Measurements from ENCODE around the gene IKZF5.

The IKZF5 gene

DNA sequence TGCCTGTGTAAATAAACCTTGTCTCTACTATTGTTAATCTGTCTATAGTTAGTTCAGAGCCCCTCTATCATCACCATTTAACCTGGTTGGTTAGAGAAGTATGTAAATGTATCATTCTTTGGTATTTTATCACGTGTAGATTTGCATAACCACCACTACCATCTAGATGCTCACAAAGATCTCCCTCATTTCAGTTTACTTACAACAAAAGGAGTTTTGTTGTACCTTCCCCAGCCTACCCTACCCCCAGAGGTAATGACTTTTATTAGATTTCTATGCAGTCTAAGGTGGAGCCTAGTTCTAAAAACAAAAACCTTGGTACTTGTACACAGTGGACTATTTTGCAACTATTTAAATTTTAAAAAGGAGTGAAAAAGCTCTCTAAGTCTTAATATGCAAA lies 17.7 kb upstream of the IKZF5 start:
- no peaks in the 10 kb centered on the region for H3K27me3 ChIP-seq (ENCODE audit: insufficient read depth, low read depth)
- no peak overlapping the region for H3K9ac ChIP-seq
- TF ChIP-seq, protein P1, sequence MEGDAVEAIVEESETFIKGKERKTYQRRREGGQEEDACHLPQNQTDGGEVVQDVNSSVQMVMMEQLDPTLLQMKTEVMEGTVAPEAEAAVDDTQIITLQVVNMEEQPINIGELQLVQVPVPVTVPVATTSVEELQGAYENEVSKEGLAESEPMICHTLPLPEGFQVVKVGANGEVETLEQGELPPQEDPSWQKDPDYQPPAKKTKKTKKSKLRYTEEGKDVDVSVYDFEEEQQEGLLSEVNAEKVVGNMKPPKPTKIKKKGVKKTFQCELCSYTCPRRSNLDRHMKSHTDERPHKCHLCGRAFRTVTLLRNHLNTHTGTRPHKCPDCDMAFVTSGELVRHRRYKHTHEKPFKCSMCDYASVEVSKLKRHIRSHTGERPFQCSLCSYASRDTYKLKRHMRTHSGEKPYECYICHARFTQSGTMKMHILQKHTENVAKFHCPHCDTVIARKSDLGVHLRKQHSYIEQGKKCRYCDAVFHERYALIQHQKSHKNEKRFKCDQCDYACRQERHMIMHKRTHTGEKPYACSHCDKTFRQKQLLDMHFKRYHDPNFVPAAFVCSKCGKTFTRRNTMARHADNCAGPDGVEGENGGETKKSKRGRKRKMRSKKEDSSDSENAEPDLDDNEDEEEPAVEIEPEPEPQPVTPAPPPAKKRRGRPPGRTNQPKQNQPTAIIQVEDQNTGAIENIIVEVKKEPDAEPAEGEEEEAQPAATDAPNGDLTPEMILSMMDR (conservative IDR thresholded peaks at IDR 0.05; ENCODE audit: low read depth, low read length) = no peak
- H4K20me1 ChIP-seq (ENCODE audit: insufficient read depth) = no peaks in the 10 kb centered on the region
- H2AFZ ChIP-seq (ENCODE audit: low read depth) = no peak overlapping the region
- no peaks in the 10 kb centered on the region for H3K4me1 ChIP-seq (ENCODE audit: low read depth, poor library complexity, severe bottlenecking)
- H3K4me3 ChIP-seq (IDR thresholded peaks at IDR 0.05; ENCODE audit: insufficient read depth, low read depth, low read length) = no peak overlapping the region
- no peak overlapping the region for H3K4me2 ChIP-seq
- H3K36me3 ChIP-seq (ENCODE audit: insufficient read depth) = no peaks in the 10 kb centered on the region
- no peak overlapping the region for H3K27ac ChIP-seq
- no peaks in the 10 kb centered on the region for H3K79me2 ChIP-seq (ENCODE audit: insufficient read depth, low read depth)

DNA sequence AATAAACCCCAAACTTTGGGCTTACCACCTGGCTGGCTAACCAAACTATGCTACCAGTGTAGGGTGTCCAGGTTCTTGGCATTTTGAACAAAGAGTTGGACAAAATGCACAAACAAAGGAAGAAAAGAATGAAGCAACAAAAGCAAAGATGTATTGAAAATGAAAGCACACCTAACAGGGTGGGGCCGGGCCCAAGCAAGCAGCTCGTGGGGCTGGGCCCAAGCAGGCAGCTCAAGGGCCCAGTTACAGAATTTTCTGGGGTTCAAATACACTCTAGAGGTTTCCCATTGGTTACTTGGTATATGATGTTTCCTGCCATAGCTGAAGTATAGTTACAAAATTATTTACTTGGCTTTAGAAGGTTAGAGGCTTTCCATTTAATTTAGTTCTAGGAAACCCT lies 15.9 kb upstream of the IKZF5 start:
- H3K4me1 ChIP-seq (ENCODE audit: low read depth, poor library complexity, severe bottlenecking) = no peaks in the 10 kb centered on the region
- no peaks in the 10 kb centered on the region for H3K36me3 ChIP-seq (ENCODE audit: insufficient read depth)
- H3K27me3 ChIP-seq (ENCODE audit: insufficient read depth, low read depth) = no peaks in the 10 kb centered on the region
- H3K27ac ChIP-seq = no peak overlapping the region
- H3K79me2 ChIP-seq (ENCODE audit: insufficient read depth, low read depth) = no peaks in the 10 kb centered on the region
- TF ChIP-seq, protein P1 (conservative IDR thresholded peaks at IDR 0.05; ENCODE audit: low read depth, low read length) = no peak
- H3K4me3 ChIP-seq (IDR thresholded peaks at IDR 0.05; ENCODE audit: insufficient read depth, low read depth, low read length) = no peak overlapping the region
- no peaks in the 10 kb centered on the region for H4K20me1 ChIP-seq (ENCODE audit: insufficient read depth)
- no peak overlapping the region for H2AFZ ChIP-seq (ENCODE audit: low read depth)
- no peak overlapping the region for H3K9ac ChIP-seq
- H3K4me2 ChIP-seq = no peak overlapping the region

DNA sequence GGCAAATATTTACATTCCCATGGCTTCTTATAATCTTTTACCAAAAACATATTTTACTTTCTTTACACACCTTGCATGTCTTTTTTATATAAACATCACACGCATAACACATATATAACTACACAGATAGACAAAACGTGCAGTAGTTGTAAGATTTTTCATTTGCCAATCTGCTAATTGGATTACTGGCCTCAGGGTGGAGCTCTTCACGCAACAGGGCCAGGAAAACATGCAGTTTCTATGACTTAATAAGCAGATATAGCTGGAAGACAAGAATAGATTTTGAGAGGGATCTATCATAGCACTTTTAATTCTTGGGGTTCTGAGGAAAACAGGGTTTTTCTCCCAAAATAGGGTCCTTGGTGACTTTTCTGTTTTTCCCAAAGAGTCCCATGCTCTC lies 12.9 kb upstream of the IKZF5 start:
- no peaks in the 10 kb centered on the region for H3K4me1 ChIP-seq (ENCODE audit: low read depth, poor library complexity, severe bottlenecking)
- no peak overlapping the region for H3K27ac ChIP-seq
- H3K36me3 ChIP-seq (ENCODE audit: insufficient read depth) = no peaks in the 10 kb centered on the region
- H3K4me2 ChIP-seq = no peak overlapping the region
- H4K20me1 ChIP-seq (ENCODE audit: insufficient read depth) = no peaks in the 10 kb centered on the region
- TF ChIP-seq, protein P1 (conservative IDR thresholded peaks at IDR 0.05; ENCODE audit: low read depth, low read length) = no peak
- no peaks in the 10 kb centered on the region for H3K79me2 ChIP-seq (ENCODE audit: insufficient read depth, low read depth)
- no peak overlapping the region for H2AFZ ChIP-seq (ENCODE audit: low read depth)
- no peaks in the 10 kb centered on the region for H3K27me3 ChIP-seq (ENCODE audit: insufficient read depth, low read depth)
- H3K9ac ChIP-seq = no peak overlapping the region
- no peak overlapping the region for H3K4me3 ChIP-seq (IDR thresholded peaks at IDR 0.05; ENCODE audit: insufficient read depth, low read depth, low read length)

DNA sequence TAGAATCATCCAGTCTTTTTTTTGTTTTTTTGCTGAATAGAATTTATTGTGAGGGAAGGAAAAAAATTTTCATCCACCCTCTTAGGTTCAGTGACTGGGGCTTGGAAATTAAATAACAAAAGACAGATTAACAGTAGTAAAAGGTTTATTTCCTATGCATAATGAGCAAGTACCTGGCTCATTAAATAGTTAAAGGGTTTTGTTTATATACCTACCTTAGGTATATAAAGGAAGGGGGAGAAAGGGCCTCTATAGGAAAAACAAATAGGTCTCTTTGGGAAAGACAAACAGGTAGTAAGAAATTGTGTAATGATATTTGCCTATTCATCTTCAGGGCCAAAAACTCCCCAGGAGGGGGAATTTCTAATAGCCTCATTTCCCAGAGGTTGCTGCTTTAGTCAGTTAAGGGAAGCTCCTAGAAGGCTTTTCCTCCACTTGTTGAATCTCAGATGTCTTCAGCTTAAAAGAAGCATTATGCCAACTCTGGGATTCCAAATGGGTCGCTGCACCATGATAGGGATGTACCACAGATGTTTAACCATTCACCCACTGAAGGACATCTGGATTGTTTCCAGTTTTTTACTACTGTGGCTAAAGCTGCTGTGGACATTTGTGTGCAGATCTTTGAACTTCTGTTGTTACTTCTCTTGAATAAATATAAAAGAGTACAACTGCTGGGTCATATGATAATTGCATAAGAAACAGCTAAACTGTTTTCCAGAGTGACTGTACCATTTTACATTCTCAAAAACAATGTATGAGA lies 11.5 kb upstream of the IKZF5 start:
- Histone ChIP-seq H4K20me1 (ENCODE audit: insufficient read depth) (no peaks in the 10 kb centered on the region), H3K27me3 (ENCODE audit: insufficient read depth, low read depth) (no peaks in the 10 kb centered on the region), H3K4me1 (ENCODE audit: low read depth, poor library complexity, severe bottlenecking) (no peaks in the 10 kb centered on the region), H3K36me3 (ENCODE audit: insufficient read depth) (no peaks in the 10 kb centered on the region), H3K27ac (no peak overlapping the region), H2AFZ (ENCODE audit: low read depth) (no peak overlapping the region), H3K4me3 (IDR thresholded peaks at IDR 0.05; ENCODE audit: insufficient read depth, low read depth, low read length) (no peak overlapping the region), H3K9ac (no peak overlapping the region), H3K79me2 (ENCODE audit: insufficient read depth, low read depth) (no peaks in the 10 kb centered on the region), H3K4me2 (no peak overlapping the region)
- TF ChIP-seq, protein P1 (conservative IDR thresholded peaks at IDR 0.05; ENCODE audit: low read depth, low read length) = no peak

Data from KMS-11 (cell line).